Heart right ventricle (tissue), 16 donors: ENCODE results near the gene DGKD. TPM values are rescaled to one million over a fixed set of nuclear protein-coding genes. Genes with fewer than 3 reads are reported as not detected.

Experiments
- ATAC-seq, 8 donors: fragments of 200-7000 bp; cut with Tn5 transposase; one replicate each; pipeline ENCODE4 v1.9.1; 2020; ENCODE audit warnings: mild to moderate bottlenecking in 8 of 8, moderate library complexity in 8 of 8, moderate number of reproducible peaks in 1 of 8
- DNase-seq, 2 donors: peaks; one replicate each; pipeline ENCODE4 v3.0.0-alpha.2; 2020
- H3K27ac ChIP-seq, 10 donors: fragments of 200-600 bp; sonication (generic) in 2 of 10; one replicate each; pipeline versions ENCODE4 v1.5.0 to v1.8.0; 2020 to 2022; ENCODE audit warnings: mild to moderate bottlenecking in 3 of 10
- H3K27me3 ChIP-seq, 7 donors: fragments of 200-600 bp; one replicate each; pipeline ENCODE4 v1.8.0; 2021 to 2022; ENCODE audit warnings: mild to moderate bottlenecking in 2 of 7
- H3K36me3 ChIP-seq, 9 donors: fragments of 200-600 bp; sonication (generic) in 1 of 9; one replicate each; pipeline versions ENCODE4 v1.5.0 to v1.8.0; 2020 to 2022; ENCODE audit warnings: mild to moderate bottlenecking in 2 of 9
- H3K4me1 ChIP-seq, 9 donors: fragments of 200-600 bp; sonication (generic) in 1 of 9; one replicate each; pipeline versions ENCODE4 v1.5.0 to v1.8.0; 2020 to 2022; ENCODE audit warnings: mild to moderate bottlenecking in 4 of 9
- H3K4me3 ChIP-seq, 10 donors: fragments of 200-600 bp; sonication (generic) in 2 of 10; one replicate each; pipeline versions ENCODE4 v1.5.0 to v1.8.0; 2020 to 2022; ENCODE audit warnings: mild to moderate bottlenecking in 7 of 10, moderate library complexity in 2 of 10
- H3K9me3 ChIP-seq, 11 donors: fragments of 200-600 bp in 10 of 11; sonication (generic) in 2 of 11; one replicate each; pipeline versions ENCODE4 v1.5.0 to v1.8.0; 2013 to 2022; ENCODE audit warnings: mild to moderate bottlenecking in 2 of 11, control low read depth in 1 of 11, moderate library complexity in 1 of 11
- CTCF ChIP-seq, 9 donors: fragments of 200-600 bp; sonication (generic) in 2 of 9; IDR thresholded peaks; one replicate each; pipeline versions ENCODE4 v1.5.0 to v1.8.0; 2021 to 2022; ENCODE audit warnings: antibody characterized with exemption in 9 of 9, mild to moderate bottlenecking in 5 of 9, moderate library complexity in 1 of 9
- WGBS, 2 donors: extraction: QIAGEN DNeasy Blood & Tissue Kit; methylation state at CpG; one replicate each; pipeline ENCODE4 v1.1.7; 2013; ENCODE audit warnings: inconsistent platforms in 1 of 2; 5-methylcytosine and 5-hydroxymethylcytosine counted together
- intact Hi-C, 10 donors: fragments of 100-400 bp; cut with DNase I; formaldehyde crosslinking; loops; one replicate each; pipeline versions ENCODE4 v1.11.1 to v1.14.2; 2022
- polyA plus RNA-seq, 2 donors: library from polyadenylated mRNA; stranded (reverse); fragments of 200-250 nt; gene quantifications; one replicate each; pipeline ENCODE4 v1.2.3, GENCODE V29; 2013
- total RNA-seq, 10 donors: library from RNA; stranded (reverse); fragmentation: NEBNext Ultra II Directional in 3 of 10; extraction: Animal tissue kit (Norgen Biotek cat#: 25700) in 3 of 10; gene quantifications; one replicate each; pipeline versions ENCODE4 v1.2.1 to v1.2.4, GENCODE V29; 2021 to 2023
- donor health status: Arrhythmogenic right ventricular cardiomyopathy.
- donor health status: ischemic (EF 13 %, LVEDD 7.1; RV severe dilation, severe dysfunction).
- donor health status: healthy with polysubstance abuse.
- donor health status: DM: no; HTN: yes; CAD: no.
- donor health status: DM: no; HTN: no; CAD: no.
- donor health status: ischemic (EF 25% LVEDD 6.9; RV normal size, moderate dysfunction).
- donor health status: ischemic (EF 25% LVEDD 5.7; RV mildly dilated, moderate dysfunction).
- donor health status: healthy.
- donor health status: DM: yes; HTN: yes; CAD: no.
- donor health status: Ischemic cardiomyopathy.
- donor health status: ischemic (EF 35%, LVEDD 5.7; RV mildly dilated, moderate dysfunction).
- donor health status: nonischemic (EF 11% LVEDD 7.7; RV severe dilation, severe dysfunction).
- donor health status: DM: yes; HTN: yes; CAD: no.
- donor health status: PGD.
- donor health status: ischemic (EF 29% LVEDD 5.4; RV normal size, mild dysfunction).
- donor health status: nonischemic (EF 23%, LVEDD 6.1; RV moderate dilation, normal function).

DGKD gene
- total and polyA plus RNA-seq, 12 donors, result 26.8 to 79.5 (median 44.7) TPM

- TF ChIP-seq CTCF (IDR thresholded peaks at IDR 0.05), result no peak
- Histone ChIP-seq H3K27me3 (no peaks in the 10 kb centered on the region), H3K36me3 (peaks cover 5 to 99% (median 84%) of the 10 kb centered on the region in 9 donors), H3K4me1 (peaks cover under 1 to 8% (median 3%) of the 10 kb centered on the region in 9 donors), H3K27ac (no peak overlapping the region), H3K9me3 (no peaks in the 10 kb centered on the region), H3K4me3 (no peak overlapping the region)
- 93 to 95% methylated on average over 19 of the region's 19 CpGs for WGBS, 2 donors
- no peak for DNase-seq
- intact Hi-C loops, result no loop called here
- ATAC-seq, result no peak
Observed at GRCh38 chr2:233464056-233464455, 109.8 kb downstream of the DGKD start.

- Histone ChIP-seq H3K36me3 (peaks cover 5 to 99% (median 78%) of the 10 kb centered on the region in 9 donors), H3K4me3 (no peak overlapping the region), H3K4me1 (peaks cover 7 to 14% (median 10%) of the 10 kb centered on the region in 9 donors), H3K9me3 (no peaks in the 10 kb centered on the region), H3K27ac (no peak overlapping the region), H3K27me3 (no peaks in the 10 kb centered on the region)
- ATAC-seq, result no peak
- WGBS, 2 donors, result 88 to 89% methylated on average over 16 of the region's 16 CpGs
- TF ChIP-seq CTCF (IDR thresholded peaks at IDR 0.05), result no peak
- no peak for DNase-seq
- intact Hi-C loops, result no loop called here
Observed at GRCh38 chr2:233464531-233465240, 110.4 kb downstream of the DGKD start.

GRCh38 chr2:233466991-233467603, 112.8 kb downstream of the DGKD start:
- no peaks in the 10 kb centered on the region for H3K9me3 ChIP-seq
- 88 to 92% methylated on average over 20 of the region's 20 CpGs for WGBS, 2 donors

More at GRCh38 chr2:233466991-233467603, 112.8 kb downstream of the DGKD start:
- peaks cover 11 to 29% (median 18%) of the 10 kb centered on the region in 9 donors for H3K4me1 ChIP-seq
- H3K27ac ChIP-seq, result no peak overlapping the region
- no peak overlapping the region for H3K4me3 ChIP-seq
- no peaks in the 10 kb centered on the region for H3K27me3 ChIP-seq
- ATAC-seq (no peak), DNase-seq (no peak)
- TF ChIP-seq CTCF (IDR thresholded peaks at IDR 0.05), result no peak
- intact Hi-C loops, result no loop called here
- H3K36me3 ChIP-seq, result peaks cover 5 to 98% (median 58%) of the 10 kb centered on the region in 9 donors
